Inferior parietal cortex (tissue), 1 donor: ENCODE data around the gene METTL26.

Source experiments
- DNase-seq: peaks from one replicate; pipeline ENCODE4 v3.0.0-alpha.2; 2016; ENCODE audit errors: extremely low spot score

The METTL26 gene

DNA sequence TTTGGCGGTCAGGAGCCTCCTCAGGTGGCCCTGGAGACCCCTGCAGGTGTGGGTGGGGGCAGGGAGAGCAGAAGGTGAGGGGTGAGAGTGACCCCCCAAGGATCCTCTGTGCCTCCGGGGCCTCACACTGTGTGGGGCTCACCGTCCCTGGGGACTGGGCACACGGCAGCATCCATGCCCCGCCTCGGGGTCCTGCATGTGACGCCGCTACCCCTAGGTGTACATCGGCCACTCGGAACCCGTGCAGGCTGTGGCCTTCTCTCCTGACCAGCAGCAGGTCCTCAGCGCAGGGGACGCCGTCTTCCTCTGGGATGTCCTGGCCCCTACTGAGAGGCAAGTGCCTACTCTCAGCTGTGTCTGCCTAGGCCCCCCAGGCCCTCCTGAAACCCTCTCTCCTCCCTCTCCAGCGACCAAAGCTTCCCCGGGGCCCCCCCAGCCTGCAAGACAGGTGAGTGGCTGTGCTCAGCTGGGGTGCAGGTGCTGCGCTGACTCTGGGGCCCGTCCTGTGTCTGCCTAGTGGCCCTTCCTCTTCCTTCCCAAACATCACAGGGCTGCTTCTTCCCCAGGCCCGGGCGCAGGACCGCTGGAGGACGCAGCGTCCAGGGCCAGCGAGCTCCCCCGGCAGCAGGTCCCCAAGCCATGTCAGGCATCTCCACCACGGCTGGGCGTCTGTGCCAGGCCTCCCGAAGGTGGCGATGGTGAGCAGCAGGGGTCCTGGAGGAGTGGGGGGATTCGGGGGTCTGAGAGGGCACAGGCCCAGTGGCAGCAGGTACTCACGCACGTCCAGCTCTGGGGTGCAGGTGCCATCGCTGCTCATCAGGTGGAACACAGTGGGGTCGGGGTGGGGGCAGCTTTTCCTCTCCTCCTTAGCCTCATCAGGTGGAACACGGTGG, 22.8 kb upstream of the METTL26 start:
- DNase-seq: no peak

DNA sequence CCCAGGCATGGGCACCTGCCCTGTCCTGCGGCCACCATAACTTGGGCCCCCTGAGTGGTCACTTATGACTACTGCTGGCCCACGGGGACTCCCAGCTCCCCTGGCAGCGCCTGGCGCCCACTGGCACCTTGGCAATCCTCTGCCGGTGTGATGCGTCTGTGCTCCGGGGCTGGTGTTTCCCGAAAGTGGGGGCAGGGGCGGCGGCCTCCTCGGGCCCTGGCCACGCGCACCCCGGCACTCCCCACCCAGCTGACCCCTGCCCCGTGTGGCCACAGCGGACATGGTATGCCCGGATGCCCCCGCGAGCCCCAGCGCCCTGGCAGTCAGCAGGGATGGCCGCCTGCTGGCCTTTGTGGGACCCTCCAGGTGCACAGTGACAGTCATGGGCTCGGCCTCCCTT, 21.4 kb upstream of the METTL26 start:
- no peak for DNase-seq

DNA sequence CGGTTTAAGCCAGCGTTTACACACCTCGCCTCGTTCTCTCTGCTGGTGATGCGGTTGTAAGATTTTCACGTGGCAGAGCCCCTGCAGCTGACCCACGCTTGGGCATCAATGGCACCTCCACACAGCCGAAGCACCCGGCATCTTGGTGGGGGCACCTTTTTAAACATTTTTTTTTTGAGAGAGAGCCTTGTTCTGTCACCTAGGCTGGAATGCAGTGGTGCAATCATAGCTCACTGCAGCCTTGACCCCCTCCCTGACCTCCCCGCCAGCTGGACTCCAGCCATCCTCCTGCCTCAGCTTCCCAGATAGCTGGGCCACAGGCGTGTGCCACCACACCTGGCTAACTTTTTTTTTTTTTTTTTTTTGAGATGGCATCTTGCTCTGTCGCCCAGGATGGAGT, 17.9 kb upstream of the METTL26 start:
- no peak for DNase-seq

DNA sequence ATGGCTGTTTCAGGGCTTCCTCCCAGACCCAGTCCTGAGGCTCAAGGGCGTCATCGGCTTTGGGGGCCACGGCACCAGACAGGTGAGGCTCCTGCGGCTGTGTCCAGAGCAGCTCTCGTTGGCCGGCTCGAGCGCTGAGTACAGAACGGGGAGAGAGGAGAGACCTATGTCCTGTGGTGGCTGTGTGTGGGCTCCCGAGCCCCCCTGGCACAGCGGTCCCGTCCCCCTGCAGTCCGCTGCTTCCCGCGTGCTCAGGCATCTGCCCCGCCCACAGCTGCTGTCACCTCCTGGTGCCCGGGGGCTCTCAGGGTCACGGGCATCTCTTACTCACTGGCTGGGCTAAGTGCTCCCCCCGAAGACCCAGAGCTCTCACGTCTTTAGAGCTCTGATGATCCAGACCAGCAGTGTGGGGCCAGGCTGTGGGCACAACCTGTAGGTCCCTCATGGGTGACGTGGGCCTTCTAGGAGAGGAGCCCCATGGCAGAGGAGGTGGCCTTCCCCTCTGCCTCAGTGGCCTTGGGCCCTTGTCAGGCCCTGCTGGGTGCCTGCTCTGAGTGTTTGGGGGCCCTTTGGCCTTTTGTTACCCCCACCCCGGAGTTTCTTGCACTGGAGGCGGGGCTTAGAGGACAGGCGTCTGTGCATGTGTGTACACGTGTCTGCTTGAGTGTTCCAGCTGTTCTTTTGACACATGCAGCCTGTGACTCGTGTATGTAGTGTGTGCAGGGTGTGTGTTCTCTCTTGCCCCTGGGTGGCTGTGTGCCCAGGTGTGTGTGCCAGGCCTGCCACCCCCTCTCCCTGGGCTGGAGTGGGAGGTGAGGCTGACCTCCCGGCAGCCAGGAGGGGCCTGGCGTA, 16.6 kb upstream of the METTL26 start:
- DNase-seq: no peak

DNA sequence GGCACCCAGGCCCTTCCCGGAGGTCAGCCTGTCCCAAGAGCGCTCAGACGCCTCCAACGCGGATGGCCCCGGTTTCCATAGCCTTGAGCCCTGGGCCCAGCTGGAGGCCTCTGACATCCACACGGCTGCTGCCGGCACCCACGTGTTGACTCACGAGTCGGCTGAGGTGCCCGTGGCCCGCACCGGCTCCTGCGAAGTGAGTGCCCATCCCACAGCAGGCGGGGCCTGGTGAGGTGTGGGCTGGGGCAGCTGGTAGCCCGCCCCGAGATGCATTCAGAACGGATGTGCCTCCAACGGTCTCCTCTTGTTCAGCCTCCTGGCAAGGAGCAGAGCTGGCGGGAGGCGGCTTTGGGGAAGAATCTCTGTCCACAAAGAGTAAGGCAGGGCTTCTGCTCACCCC, 15.7 kb upstream of the METTL26 start:
- DNase-seq: no peak

DNA sequence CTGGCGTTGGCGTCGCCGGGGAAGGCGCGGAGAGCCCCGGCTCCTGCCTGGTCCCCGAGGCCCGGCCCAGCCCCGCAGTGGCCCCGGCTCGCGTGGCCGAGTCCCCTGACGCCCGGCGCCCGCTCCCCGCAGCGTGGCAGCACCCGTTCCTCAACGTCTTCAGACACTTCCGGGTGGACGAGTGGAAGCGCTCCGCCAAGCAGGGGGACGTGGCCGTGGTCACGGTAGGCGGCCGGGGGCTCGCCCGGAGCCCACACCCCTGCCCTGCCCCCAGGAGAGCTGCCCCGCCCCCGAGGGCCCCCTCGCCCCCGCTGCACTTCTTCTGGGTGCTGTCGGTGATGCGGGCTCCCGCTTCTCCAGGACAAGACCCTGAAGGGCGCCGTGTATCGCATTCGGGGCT, 13.5 kb upstream of the METTL26 start:
- DNase-seq: no peak

DNA sequence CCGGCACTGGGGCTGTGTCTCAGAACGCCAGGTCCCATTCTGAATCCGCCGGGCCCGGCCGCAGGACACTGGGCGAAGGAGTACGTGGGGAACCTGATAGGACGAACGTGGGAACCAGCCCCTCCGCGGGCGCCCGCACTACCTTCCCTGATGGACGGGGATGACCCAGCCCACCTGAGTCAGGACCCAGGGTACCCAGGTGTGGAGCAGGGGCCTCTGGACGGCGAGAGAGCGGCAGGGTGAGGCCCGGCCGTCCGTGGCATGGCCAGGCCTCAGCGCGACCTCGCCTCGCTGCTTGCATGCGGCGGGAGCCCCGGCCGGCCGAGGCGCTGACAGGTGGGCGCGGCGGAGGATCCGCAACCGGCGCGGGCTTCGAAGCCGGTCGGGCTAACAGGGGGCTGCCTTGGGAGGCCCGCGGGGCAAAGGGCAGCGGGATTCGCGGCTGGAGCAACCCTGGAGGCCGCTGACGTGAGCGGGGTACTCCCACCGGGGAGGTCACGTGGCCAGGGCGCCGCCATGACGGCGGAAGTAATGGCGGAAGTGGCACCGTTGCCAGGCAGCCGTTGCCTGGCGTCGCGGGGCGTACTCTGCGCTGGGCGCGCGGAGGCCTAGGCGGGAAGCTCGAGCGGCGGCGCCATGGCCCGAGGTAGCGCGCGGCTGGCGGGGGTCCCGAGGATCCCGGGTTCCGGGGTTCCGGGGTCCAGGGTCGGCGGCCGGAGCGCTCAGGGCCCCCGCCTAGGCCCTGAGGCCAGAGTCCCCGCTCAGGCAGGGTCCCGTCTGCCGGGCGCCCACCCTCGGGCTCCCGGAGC, 12.9 kb upstream of the METTL26 start, which contains the start of gene WDR90:
Gene WDR90, plus strand, starts transcription at position 585 of the 809 bp plus-strand sequence. Its CDS starts 52 bp downstream, at position 637.
- peak; percentile 94 for DNase-seq

DNA sequence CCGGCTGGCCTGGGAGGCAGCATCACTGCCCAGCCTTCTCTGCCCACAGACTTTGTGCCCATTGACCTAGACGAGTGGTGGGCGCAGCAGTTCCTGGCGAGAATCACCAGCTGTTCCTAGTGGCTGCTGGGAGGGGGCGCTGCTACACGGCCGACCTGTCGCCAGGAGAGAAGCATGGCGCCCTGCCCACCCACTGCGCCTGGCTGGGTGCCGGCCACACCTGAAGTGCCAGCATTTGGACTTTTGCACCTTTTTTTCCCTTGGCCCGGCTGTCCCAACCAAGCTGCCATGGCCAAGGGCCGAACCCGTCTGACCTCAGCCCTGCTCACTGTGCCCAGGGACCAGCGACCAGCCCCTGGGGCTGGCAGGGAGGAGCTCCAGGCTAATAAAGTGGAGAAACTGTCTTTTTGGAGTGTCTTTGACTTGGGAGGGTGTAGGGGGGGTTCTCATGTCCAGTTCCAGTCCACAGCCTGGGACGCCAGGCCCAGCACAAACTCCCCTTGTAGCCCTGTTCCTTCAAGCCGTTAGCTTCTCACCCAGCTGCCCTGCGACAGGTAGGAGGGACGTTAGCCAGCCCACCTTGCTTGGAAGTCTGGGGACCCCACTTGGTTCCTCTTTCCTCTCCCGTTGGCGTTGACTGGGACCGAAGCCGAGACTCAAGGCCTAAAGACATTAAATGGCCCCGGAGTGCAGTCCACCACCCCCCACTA, 12.1 kb upstream of the METTL26 start:
- DNase-seq: no peak

DNA sequence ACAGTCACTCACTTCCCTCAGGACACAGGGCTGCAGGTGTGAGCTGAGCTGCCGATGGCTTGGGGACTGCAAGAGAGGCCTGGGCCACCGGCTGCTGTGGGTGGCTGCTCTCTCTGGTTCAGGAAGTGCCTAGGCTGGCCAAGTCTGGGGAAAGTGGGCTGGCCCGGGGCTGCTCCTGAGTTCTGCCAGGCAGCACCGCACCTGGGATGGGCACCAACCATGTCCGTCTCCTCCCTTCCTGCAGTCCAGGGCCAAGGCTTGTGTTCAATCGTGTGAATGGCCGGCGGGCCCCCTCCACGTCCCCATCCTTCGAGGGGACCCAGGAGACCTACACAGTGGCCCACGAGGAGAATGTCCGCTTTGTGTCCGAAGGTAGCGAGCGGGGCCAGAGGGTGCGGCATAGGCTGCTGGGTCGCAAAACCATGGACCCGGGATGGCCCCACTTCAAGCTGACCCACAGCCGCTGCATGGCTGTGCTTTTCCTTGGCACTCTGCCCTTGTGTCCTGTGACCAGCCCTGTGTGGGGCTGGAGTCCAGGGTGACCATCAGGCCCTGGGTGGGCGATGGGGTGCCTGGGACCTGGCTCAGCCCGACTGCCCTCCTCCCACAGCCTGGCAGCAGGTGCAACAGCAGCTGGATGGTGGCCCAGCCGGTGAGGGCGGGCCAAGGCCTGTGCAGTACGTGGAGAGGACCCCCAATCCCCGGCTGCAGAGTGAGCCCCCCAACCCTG, 11.2 kb upstream of the METTL26 start:
- DNase-seq: no peak

DNA sequence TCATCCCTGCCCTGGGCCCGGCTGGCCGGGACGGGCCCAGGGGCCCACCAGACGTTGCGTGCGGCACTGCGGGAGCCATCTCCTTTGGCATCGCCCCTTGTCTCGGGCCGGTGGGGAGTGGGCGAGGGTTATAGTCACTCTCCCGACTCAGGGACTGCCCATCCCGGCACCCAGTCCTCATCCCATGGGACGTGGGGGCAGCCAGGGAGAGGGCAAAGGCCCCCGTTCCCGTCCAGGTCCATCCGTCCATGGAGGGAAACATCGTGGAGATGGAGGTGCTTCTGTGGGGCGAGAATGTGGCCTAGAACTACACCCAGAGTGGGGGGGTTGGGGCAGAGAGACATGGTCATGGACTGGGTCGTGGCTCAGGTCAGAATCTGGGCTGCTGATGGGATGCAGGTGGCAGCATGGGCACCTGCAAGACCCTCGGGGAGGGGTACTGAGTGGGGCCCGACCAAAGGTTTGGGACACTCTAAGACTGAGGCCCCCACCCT, 10.6 kb upstream of the METTL26 start:
- no peak for DNase-seq

DNA sequence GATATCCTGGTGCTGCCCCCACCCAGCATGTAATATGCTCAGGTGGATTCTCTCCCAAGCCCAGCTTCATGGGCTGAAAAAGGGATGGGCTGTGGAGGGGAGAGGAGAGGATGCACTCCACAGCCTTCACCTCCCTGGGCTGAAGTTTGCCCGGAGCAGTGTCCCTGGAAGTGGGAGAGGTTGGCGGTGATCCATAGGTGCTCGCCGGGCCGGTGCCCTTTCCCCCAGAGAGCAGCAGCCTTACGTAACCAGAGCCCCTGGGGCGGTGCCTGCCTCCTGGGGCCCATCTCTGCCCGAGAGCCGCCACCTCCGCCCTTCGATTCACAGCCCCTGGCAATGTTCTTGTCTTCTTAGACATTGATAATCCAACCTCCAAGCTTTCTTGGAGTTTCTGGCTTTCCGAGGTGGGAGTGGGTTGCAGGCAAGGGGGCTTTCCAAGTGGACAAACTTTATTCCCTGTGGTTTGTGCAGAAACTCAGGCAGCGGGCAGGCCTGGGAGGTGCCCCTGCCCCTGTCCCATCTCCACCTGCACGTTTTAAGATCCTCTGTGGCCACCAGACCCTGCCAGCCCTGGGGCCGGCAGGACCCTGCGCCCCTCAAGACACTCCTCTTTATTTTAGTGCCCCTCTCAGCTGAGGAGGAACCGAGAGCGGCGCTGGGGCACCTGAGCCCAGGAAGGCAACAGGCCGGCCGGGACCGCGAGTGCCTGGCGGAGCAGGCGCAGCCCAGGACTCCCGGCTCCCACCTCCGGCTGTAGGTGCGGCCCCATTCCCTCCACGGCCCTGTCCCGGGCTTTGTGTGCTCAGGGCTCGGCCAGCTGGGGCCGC, 10.0 kb upstream of the METTL26 start:
- no peak for DNase-seq

DNA sequence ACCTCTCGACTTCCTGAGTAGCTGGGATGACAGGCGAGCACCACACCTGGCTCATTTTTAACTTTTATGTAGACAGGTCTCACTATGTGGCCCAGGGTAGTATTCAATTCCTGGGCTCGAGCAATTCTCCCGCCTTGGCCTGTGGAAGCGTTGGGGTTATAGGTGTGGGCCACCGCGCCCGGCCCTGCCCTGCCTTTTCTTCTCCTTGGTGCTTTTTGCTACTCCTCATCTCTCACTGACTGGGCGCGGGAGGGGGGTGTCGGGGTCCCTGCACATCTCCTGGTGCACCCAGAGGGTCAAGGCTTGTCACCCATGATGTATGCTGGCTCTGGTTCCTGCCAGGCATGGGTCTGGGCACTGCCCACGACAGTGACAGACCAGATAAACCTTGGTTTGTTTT, 8.5 kb upstream of the METTL26 start:
- DNase-seq: no peak

DNA sequence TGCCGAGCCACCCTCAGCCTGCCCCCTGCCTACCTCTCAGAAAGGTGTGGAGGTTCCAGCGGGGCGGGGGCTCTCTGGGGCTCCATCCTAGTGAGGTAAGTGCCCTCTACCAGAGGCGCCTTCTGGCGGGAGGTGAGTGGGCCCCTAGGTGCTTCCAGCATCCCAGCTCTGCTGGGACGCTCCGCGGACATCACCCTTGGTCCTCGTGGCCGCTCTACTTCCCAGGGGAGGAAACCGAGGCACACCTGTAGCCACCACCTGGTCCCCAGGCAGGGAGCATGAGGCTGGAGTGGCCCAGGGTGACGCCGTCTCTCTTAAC, 6.9 kb upstream of the METTL26 start:
- DNase-seq: no peak

DNA sequence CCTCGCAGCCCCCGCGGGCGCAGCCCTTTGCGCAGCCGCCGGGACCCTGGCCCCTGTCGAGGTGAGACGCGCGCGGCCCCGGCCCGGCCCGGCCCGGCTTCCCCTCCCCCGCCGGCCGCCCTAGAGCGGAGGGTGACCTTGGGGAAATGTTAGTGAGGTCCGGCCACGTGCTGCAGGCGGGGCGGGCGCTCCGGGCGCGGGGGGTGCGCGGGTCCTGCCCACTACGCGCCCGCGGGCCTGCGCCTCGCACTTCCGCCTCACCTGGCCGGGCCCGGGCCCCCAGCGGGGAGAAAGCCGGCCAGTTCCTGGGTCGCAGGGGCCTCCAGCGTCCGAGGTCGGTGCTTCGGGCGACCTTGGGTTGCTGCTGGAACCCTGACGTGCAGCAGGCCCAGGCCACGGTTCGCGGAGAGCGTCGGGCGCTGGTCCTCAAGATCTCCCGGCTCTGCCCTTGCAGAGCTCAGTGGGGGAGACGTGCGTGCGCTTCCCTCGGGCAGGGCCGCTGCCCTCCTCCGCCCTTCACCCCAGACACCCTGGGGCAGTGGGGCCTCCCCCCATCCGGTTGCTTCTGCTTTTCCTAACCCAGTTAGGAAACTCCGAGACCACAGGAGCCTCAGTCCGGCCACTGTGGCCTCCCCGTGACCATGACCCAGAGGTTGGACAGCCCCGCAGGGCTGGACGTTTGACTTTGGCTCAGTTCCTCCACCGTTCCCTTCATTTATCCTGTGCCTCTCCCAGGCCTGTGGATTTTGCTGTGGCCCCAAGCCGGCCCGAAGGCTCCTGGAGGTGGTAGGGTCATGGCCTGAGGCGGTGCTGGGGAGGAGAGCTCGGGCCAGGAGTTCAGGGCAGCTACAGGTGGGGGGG, 6.3 kb upstream of the METTL26 start:
- no peak for DNase-seq

DNA sequence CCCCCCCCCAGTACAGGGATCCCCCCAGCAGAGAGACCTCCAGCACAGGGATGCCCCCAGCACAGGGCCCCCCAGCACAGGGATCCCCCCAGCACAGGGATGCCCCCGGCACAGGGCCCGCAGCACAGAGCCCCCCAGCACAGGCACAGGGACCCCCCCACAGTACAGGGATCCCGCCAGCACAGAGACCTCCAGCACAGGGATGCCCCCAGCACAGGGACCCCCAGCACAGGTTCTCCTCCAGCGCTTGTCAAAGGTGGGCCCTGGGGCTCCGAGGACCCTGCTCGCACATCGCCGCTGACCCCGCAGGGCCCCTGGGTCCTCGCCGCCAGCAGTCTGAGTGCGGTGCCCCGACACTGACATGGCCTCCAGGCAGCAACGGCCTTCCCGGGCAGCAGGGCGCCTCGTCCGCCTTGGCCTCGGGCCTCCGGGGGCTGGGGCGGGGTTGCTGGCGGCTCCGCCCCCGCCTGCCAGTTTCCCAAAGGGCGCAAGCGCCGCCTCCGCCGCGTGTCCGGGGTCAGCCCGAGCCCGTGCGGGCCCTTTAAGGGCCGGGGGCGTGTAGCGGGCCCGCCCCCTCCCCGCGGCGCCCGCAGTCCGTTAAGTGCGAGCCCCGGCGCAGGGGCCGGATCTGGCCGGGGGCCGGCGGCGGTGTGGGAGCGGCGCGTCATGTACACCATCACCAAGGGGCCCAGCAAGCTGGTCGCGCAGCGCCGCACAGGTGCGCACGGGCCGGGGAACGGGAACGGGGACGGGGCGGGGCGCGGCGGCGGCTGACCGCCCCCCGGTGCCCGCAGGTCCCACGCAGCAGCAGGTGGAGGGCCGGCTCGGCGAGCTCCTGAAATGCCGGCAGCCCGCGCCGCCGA, 5.5 kb upstream of the METTL26 start, which contains the start of gene MCRIP2:
Gene MCRIP2, plus strand, starts transcription at position 503 of the 863 bp plus-strand sequence. Its CDS starts 164 bp downstream, at position 667.
- DNase-seq: no peak

DNA sequence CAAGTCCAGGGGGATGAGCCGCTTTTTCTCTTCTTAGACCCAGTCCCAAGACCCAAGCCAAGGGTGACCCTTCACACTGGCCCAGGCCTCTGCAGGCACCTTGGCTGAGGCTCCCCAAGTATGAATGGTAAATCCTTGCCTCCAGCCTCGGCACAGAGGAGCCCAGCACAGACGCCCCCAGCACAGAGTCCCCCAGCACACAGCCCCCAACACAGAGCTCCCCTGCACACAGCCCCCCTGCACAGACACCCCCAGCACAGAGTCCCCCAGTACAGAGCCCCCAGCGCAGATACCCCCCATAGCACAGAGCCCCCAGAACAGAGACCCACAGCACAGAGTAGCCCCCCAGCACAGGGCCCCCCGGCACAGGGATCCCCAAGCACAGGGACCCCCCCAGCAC, 4.5 kb upstream of the METTL26 start:
- no peak for DNase-seq

DNA sequence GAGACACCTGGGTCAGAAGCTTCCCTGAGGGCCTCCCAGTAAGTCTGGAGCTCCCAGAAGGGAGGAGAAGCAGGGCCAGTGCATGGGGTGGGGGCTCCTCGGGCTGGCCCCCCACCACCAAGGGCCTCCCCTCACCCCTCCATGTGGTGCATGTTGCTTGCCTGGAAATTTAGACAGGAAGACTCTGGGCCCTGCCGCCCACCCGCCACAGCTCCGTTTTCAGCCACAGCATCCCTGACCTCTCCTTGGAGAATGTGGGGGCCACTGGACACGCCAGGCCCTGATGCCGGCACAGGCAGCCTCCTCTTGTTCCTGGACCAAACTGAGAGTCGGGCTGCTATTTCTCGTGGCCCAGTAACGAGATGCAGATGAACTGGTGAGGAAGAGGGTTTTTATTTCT, 2.7 kb upstream of the METTL26 start:
- no peak for DNase-seq
